ENCODE results near the gene RIPOR1. TPM values are rescaled to one million over a fixed set of nuclear protein-coding genes. Genes with fewer than 3 reads are reported as not detected.

The RIPOR1 gene
- total and polyA plus RNA-seq, 2 experiments from 2014 or later = 27.8 to 91.6 TPM

- Histone ChIP-seq H3K9me2 (ENCODE audit: insufficient read depth) (no peaks in the 10 kb centered on the region), H3K4me3 (no peak overlapping the region), H3K9me3 (ENCODE audit: low read depth) (no peaks in the 10 kb centered on the region), H3K36me3 (ENCODE audit: low read depth) (peaks cover 25% of the 10 kb centered on the region), H3K27me3 (replicated peaks; ENCODE audit: insufficient read depth) (no peaks in the 10 kb centered on the region), H3F3A (ENCODE audit: insufficient read depth) (peaks cover 5% of the 10 kb centered on the region), H3K4me2 (ENCODE audit: unreplicated experiment) (no peak overlapping the region), H2AFZ (no peak overlapping the region), H3K27ac (no peak overlapping the region), H4K20me1 (ENCODE audit: insufficient read depth) (no peaks in the 10 kb centered on the region), H3K9ac (no peak overlapping the region), H3K79me2 (ENCODE audit: insufficient read depth) (peaks cover 19% of the 10 kb centered on the region), H3K4me1 (ENCODE audit: insufficient read depth) (no peaks in the 10 kb centered on the region)
- no peak for TF ChIP-seq EZH2 (IDR thresholded peaks at IDR 0.05; ENCODE audit: insufficient read depth, poor library complexity, severe bottlenecking)
- no peak for TF ChIP-seq EZH2phosphoT487 (IDR thresholded peaks at IDR 0.05; ENCODE audit: insufficient read depth, low read depth)
- no peak for DNase-seq
- WGBS, 2 experiments (ENCODE audit: low coverage in 1 of 2, low lambda C conversion rate in 2 of 2, missing lambda C conversion rate in 2 of 2) = 93 to 99% methylated on average over 8 of the region's 8 CpGs
- in situ Hi-C loops (cut with MboI) = no loop called here
Observed at GRCh38 chr16:67543036-67543435, 14.4 kb downstream of the RIPOR1 start.

- no peak for DNase-seq
- Histone ChIP-seq H3K4me2 (ENCODE audit: unreplicated experiment) (no peak overlapping the region), H3K27me3 (replicated peaks; ENCODE audit: insufficient read depth) (no peaks in the 10 kb centered on the region), H3K4me3 (no peak overlapping the region), H3K9me3 (ENCODE audit: low read depth) (no peaks in the 10 kb centered on the region), H3K9me2 (ENCODE audit: insufficient read depth) (no peaks in the 10 kb centered on the region), H3K79me2 (ENCODE audit: insufficient read depth) (peaks cover 13% of the 10 kb centered on the region), H4K20me1 (ENCODE audit: insufficient read depth) (no peaks in the 10 kb centered on the region), H3K27ac (no peak overlapping the region), H2AFZ (no peak overlapping the region), H3K9ac (no peak overlapping the region), H3K36me3 (ENCODE audit: low read depth) (peaks cover 25% of the 10 kb centered on the region), H3F3A (ENCODE audit: insufficient read depth) (peaks cover 9% of the 10 kb centered on the region), H3K4me1 (ENCODE audit: insufficient read depth) (no peaks in the 10 kb centered on the region)
- in situ Hi-C loops (cut with MboI) = no loop called here
- 81 to 88% methylated on average over 6 of the region's 6 CpGs for WGBS, 2 experiments (ENCODE audit: low coverage in 1 of 2, low lambda C conversion rate in 2 of 2, missing lambda C conversion rate in 2 of 2)
- TF ChIP-seq EZH2 (IDR thresholded peaks at IDR 0.05; ENCODE audit: insufficient read depth, poor library complexity, severe bottlenecking) = no peak
- TF ChIP-seq EZH2phosphoT487 (IDR thresholded peaks at IDR 0.05; ENCODE audit: insufficient read depth, low read depth) = no peak
Observed at GRCh38 chr16:67543582-67543981, 15.0 kb downstream of the RIPOR1 start.

- 75 to 82% methylated on average over 13 of the region's 13 CpGs for WGBS, 2 experiments (ENCODE audit: low coverage in 1 of 2, low lambda C conversion rate in 2 of 2, missing lambda C conversion rate in 2 of 2)
- Histone ChIP-seq H3K4me3 (no peak overlapping the region), H4K20me1 (ENCODE audit: insufficient read depth) (no peaks in the 10 kb centered on the region), H3K27me3 (replicated peaks; ENCODE audit: insufficient read depth) (no peaks in the 10 kb centered on the region), H3K79me2 (ENCODE audit: insufficient read depth) (peaks cover 5% of the 10 kb centered on the region; the same call in 1 of the 2 replicates), H3K9me2 (ENCODE audit: insufficient read depth) (no peaks in the 10 kb centered on the region), H3K27ac (no peak overlapping the region), H3K4me2 (ENCODE audit: unreplicated experiment) (no peak overlapping the region), H3K9ac (no peak overlapping the region), H2AFZ (no peak overlapping the region), H3K4me1 (ENCODE audit: insufficient read depth) (no peaks in the 10 kb centered on the region), H3K9me3 (ENCODE audit: low read depth) (no peaks in the 10 kb centered on the region), H3F3A (ENCODE audit: insufficient read depth) (peaks cover 12% of the 10 kb centered on the region), H3K36me3 (ENCODE audit: low read depth) (peaks cover 25% of the 10 kb centered on the region)
- in situ Hi-C loops (cut with MboI) = no loop called here
- no peak for TF ChIP-seq EZH2 (IDR thresholded peaks at IDR 0.05; ENCODE audit: insufficient read depth, poor library complexity, severe bottlenecking)
- DNase-seq = no peak
Observed at GRCh38 chr16:67544329-67544841, 15.8 kb downstream of the RIPOR1 start.

- H3K36me3 ChIP-seq (ENCODE audit: low read depth) = peaks cover 25% of the 10 kb centered on the region
- no peaks in the 10 kb centered on the region for H3K27me3 ChIP-seq (replicated peaks; ENCODE audit: insufficient read depth)
- H3K9ac ChIP-seq = no peak overlapping the region
- H3K79me2 ChIP-seq (ENCODE audit: insufficient read depth) = 0 out of 2 replicates have a peak, but pooled peaks cover 4% of the 10 kb centered on the region
- no peak overlapping the region for H2AFZ ChIP-seq
- H3K4me2 ChIP-seq (ENCODE audit: unreplicated experiment) = no peak overlapping the region
- no peaks in the 10 kb centered on the region for H3K4me1 ChIP-seq (ENCODE audit: insufficient read depth)
- H3K4me3 ChIP-seq = no peak overlapping the region
- no peak for DNase-seq
- in situ Hi-C loops (cut with MboI) = no loop called here
- no peaks in the 10 kb centered on the region for H3K9me3 ChIP-seq (ENCODE audit: low read depth)
- H4K20me1 ChIP-seq (ENCODE audit: insufficient read depth) = no peaks in the 10 kb centered on the region
- WGBS, 2 experiments (ENCODE audit: low coverage in 1 of 2, low lambda C conversion rate in 2 of 2, missing lambda C conversion rate in 2 of 2) = 88 to 93% methylated on average over 14 to 15 of the region's 15 CpGs
- no peaks in the 10 kb centered on the region for H3K9me2 ChIP-seq (ENCODE audit: insufficient read depth)
- H3K27ac ChIP-seq = no peak overlapping the region
- TF ChIP-seq EZH2phosphoT487 (IDR thresholded peaks at IDR 0.05; ENCODE audit: insufficient read depth, low read depth) (no peak), EZH2 (IDR thresholded peaks at IDR 0.05; ENCODE audit: insufficient read depth, poor library complexity, severe bottlenecking) (no peak)
- H3F3A ChIP-seq (ENCODE audit: insufficient read depth) = peaks cover 12% of the 10 kb centered on the region
Observed at GRCh38 chr16:67544844-67545664, 16.4 kb downstream of the RIPOR1 start.

Data from GM23248 (cell line).